Esophagus squamous epithelium (tissue), 4 donors: Measurements from ENCODE around the gene NFE2L1.

Source experiments
- POLR2A ChIP-seq, 4 donors: fragments of 450-650 bp; IDR thresholded peaks; one replicate each; pipeline ENCODE4 v1.6.1; 2017; ENCODE audit warnings: antibody characterized with exemption in 4 of 4, mild to moderate bottlenecking in 4 of 4, moderate library complexity in 3 of 4
- TF ChIP-seq, protein P1 (sequence below), 6 experiments: fragments of 450-650 bp in 4 of 6; fragments of 200-600 bp in 2 of 6; sonication (generic) in 2 of 6; IDR thresholded peaks; one replicate each; pipeline ENCODE4 v1.5.1; 2016 to 2019; ENCODE audit warnings: antibody characterized with exemption in 6 of 6, mild to moderate bottlenecking in 4 of 6, moderate library complexity in 4 of 6

DNA sequence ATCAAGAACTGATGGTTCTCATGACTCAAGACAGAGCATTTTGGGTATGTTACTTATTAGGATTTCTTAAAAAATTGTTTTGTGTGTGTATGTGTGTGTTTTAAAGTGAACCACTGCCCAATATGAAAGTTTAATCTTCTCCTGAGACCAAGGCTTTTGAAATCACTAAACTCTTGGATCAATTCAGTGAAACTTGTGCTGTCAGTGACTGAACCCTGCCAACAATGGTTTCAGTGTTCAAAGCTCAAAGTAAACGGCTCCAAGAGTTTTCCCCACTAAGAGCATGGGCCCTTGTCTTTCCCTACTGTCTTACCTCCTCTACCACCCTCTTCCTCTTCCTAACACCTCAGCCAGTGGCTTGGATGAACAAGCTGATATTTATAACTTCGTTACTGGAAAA is 22.0 kb downstream of the NFE2L1 start:
- TF ChIP-seq, protein P1, sequence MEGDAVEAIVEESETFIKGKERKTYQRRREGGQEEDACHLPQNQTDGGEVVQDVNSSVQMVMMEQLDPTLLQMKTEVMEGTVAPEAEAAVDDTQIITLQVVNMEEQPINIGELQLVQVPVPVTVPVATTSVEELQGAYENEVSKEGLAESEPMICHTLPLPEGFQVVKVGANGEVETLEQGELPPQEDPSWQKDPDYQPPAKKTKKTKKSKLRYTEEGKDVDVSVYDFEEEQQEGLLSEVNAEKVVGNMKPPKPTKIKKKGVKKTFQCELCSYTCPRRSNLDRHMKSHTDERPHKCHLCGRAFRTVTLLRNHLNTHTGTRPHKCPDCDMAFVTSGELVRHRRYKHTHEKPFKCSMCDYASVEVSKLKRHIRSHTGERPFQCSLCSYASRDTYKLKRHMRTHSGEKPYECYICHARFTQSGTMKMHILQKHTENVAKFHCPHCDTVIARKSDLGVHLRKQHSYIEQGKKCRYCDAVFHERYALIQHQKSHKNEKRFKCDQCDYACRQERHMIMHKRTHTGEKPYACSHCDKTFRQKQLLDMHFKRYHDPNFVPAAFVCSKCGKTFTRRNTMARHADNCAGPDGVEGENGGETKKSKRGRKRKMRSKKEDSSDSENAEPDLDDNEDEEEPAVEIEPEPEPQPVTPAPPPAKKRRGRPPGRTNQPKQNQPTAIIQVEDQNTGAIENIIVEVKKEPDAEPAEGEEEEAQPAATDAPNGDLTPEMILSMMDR (IDR thresholded peaks at IDR 0.05): no peak
- no peak for TF ChIP-seq POLR2A (IDR thresholded peaks at IDR 0.05)
